Neural cell (in vitro differentiated cells): Measurements from ENCODE around the gene BCS1L. TPM values are rescaled to one million over a fixed set of nuclear protein-coding genes. Genes with fewer than 3 reads are reported as not detected.

ENCODE experiments used
- H2AFZ ChIP-seq: fragments of 200-600, 300-800 bp; sonication (generic), shearing (Covaris generic); 2 replicates; pipeline ENCODE4 v1.6.0; 2014; ENCODE audit warnings: low read depth, mild to moderate bottlenecking, antibody characterized with exemption, low read length, moderate library complexity
- H3F3A ChIP-seq: fragments of 200-600 bp; shearing (Covaris generic); 2 replicates; pipeline ENCODE4 v1.6.1; 2016; ENCODE audit warnings: mild to moderate bottlenecking, moderate library complexity, mixed read lengths, antibody characterized with exemption, low read length; ENCODE audit not compliant: insufficient read depth, poor library complexity, severe bottlenecking
- H3K27ac ChIP-seq: fragments of 200-600, 300-800 bp; sonication (generic), shearing (Covaris generic); 2 replicates; pipeline ENCODE4 v1.5.1; 2014; ENCODE audit warnings: mild to moderate bottlenecking, low read length, moderate library complexity
- H3K27me3 ChIP-seq: fragments of 300-800, 200-600 bp; sonication (generic), shearing (Covaris generic); 2 replicates; pipeline ENCODE4 v1.6.0; 2014; ENCODE audit warnings: mild to moderate bottlenecking, low read depth, low read length, moderate library complexity; ENCODE audit not compliant: insufficient read depth
- H3K36me3 ChIP-seq: fragments of 300-800, 200-600 bp; sonication (generic), shearing (Covaris generic); 2 replicates; pipeline ENCODE4 v1.5.1; 2014; ENCODE audit warnings: mild to moderate bottlenecking, antibody characterized with exemption, low read length, moderate library complexity; ENCODE audit not compliant: insufficient read depth
- H3K4me2 ChIP-seq: fragments of 300-800, 200-600 bp; sonication (generic), shearing (Covaris generic); 2 replicates; pipeline ENCODE4 v1.6.0; 2014; ENCODE audit warnings: mild to moderate bottlenecking, low read length
- H3K4me3 ChIP-seq: fragments of 300-800, 200-600 bp; sonication (generic), shearing (Covaris generic); 2 replicates; pipeline ENCODE4 v1.5.1; 2014; ENCODE audit warnings: mild to moderate bottlenecking, low read length, moderate library complexity
- H3K79me2 ChIP-seq: fragments of 200-600 bp; shearing (Covaris generic); replicated peaks from 2 replicates; pipeline ENCODE4 v1.6.0; 2014; ENCODE audit warnings: mild to moderate bottlenecking, low read length, moderate library complexity; ENCODE audit not compliant: insufficient read depth
- H3K9ac ChIP-seq: fragments of 300-800, 200-600 bp; sonication (generic), shearing (Covaris generic); 2 replicates; pipeline ENCODE4 v1.6.1; 2016; ENCODE audit warnings: mild to moderate bottlenecking, low read length, mixed read lengths
- H3K9me2 ChIP-seq: fragments of 200-600 bp; shearing (Covaris generic); 2 replicates; pipeline ENCODE4 v1.6.1; 2016; ENCODE audit warnings: mild to moderate bottlenecking, low read length, mixed read lengths; ENCODE audit not compliant: insufficient read depth
- H3K9me3 ChIP-seq: fragments of 200-600, 300-800 bp; sonication (generic), shearing (Covaris generic); 2 replicates; pipeline ENCODE4 v1.6.1; 2016; ENCODE audit warnings: mild to moderate bottlenecking, mixed run types, low read length, moderate library complexity, mixed read lengths
- H4K20me1 ChIP-seq: fragments of 200-600 bp; shearing (Covaris generic); 2 replicates; pipeline ENCODE4 v1.6.1; 2016; ENCODE audit warnings: mild to moderate bottlenecking, mixed run types; ENCODE audit not compliant: insufficient read depth
- EP300 ChIP-seq: fragments of 450-650 bp; conservative IDR thresholded peaks from 2 replicates; pipeline ENCODE4 v1.6.1; 2014; ENCODE audit warnings: antibody characterized with exemption, mild to moderate bottlenecking, moderate library complexity; ENCODE audit not compliant: poor library complexity, severe bottlenecking
- EZH2 ChIP-seq: fragments of 200-600, 300-800 bp; shearing (Covaris generic), sonication (generic); IDR thresholded peaks from 2 replicates; pipeline ENCODE4 v1.6.1; 2014; ENCODE audit warnings: antibody characterized with exemption, low read length, borderline replicate concordance, mild to moderate bottlenecking; ENCODE audit not compliant: insufficient read depth, poor library complexity, severe bottlenecking
- MXI1 ChIP-seq: fragments of 450-650 bp; conservative IDR thresholded peaks from 2 replicates; pipeline ENCODE4 v1.6.1; 2014; ENCODE audit warnings: antibody characterized with exemption, mild to moderate bottlenecking; ENCODE audit not compliant: poor library complexity, severe bottlenecking
- POLR2AphosphoS5 ChIP-seq: IDR thresholded peaks from 2 replicates; pipeline ENCODE4 v1.6.1; 2012
- RAD21 ChIP-seq: fragments of 450-650 bp; conservative IDR thresholded peaks from 2 replicates; pipeline ENCODE4 v1.6.1; 2014; ENCODE audit warnings: antibody characterized with exemption, mild to moderate bottlenecking, moderate library complexity
- SMC3 ChIP-seq: fragments of 450-650 bp; conservative IDR thresholded peaks from 2 replicates; pipeline ENCODE4 v1.6.1; 2014; ENCODE audit warnings: antibody characterized with exemption, mild to moderate bottlenecking, moderate library complexity; ENCODE audit not compliant: poor library complexity
- TAF1 ChIP-seq: IDR thresholded peaks from 2 replicates; pipeline ENCODE4 v1.6.1; 2012; ENCODE audit warnings: low read depth
- polyA plus RNA-seq: library from polyadenylated mRNA; depleted of rRNA; stranded (reverse); fragments of >200 nt; gene quantifications from 2 replicates; pipeline ENCODE4 v1.2.3, GENCODE V29; 2014
- TF ChIP-seq, protein P1 (sequence below): fragments of 450-650 bp; IDR thresholded peaks from 2 replicates; pipeline ENCODE4 v1.5.1; 2014; ENCODE audit warnings: antibody characterized with exemption, mild to moderate bottlenecking, moderate library complexity; ENCODE audit not compliant: poor library complexity, severe bottlenecking
- TF ChIP-seq, protein P2 (sequence below): IDR thresholded peaks from 2 replicates; pipeline ENCODE4 v1.6.1; 2012; ENCODE audit warnings: borderline replicate concordance

BCS1L gene
- polyA plus RNA-seq, 1 donor from 2014 or later, result 75.8 TPM

DNA sequence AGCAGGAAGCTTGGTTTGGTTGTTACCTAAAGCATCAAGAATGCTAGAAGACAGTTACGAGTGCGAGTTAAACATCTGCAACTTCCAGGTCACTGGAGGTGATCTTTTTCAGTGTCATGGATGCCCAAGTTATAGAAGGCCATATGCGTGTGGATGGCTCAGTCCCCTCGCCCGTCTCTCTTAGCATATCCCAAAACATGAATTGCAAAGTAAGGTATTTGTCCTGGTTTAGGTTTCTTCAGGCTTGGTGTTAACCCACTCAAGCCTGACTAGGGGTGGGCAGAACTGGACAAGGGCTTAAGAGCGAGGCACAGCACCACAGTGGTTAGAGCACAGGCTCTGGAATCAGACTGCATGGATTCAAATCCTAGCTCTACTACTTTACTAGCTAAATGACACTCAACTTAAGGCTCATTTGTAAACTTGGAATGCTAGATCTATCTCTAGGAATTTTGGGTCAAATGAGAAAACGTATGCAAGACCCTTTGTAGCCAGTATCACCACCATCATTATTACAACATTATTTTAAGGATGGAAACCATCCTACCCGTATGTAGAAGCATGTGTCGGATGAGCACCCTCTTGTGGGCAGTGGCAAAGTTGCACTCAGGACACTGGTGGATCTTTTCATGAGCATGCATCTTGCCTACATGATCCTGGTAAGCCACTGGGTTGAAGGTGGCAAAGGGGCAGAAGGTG, 11.2 kb upstream of the BCS1L start:
- H2AFZ ChIP-seq, result no peak overlapping the region
- no peak overlapping the region for H3K27ac ChIP-seq
- no peaks in the 10 kb centered on the region for H3K9me3 ChIP-seq
- no peak overlapping the region for H3K4me2 ChIP-seq
- H4K20me1 ChIP-seq, result no peaks in the 10 kb centered on the region
- H3K79me2 ChIP-seq, result no peaks in the 10 kb centered on the region
- no peaks in the 10 kb centered on the region for H3F3A ChIP-seq
- no peaks in the 10 kb centered on the region for H3K27me3 ChIP-seq
- no peaks in the 10 kb centered on the region for H3K9me2 ChIP-seq
- TF ChIP-seq POLR2AphosphoS5 (no peak), SMC3 (peak; percentile 71), EP300 (no peak), MXI1 (peak; percentile 25), RAD21 (peak; percentile 65), TAF1 (no peak)
- TF ChIP-seq, protein P1, sequence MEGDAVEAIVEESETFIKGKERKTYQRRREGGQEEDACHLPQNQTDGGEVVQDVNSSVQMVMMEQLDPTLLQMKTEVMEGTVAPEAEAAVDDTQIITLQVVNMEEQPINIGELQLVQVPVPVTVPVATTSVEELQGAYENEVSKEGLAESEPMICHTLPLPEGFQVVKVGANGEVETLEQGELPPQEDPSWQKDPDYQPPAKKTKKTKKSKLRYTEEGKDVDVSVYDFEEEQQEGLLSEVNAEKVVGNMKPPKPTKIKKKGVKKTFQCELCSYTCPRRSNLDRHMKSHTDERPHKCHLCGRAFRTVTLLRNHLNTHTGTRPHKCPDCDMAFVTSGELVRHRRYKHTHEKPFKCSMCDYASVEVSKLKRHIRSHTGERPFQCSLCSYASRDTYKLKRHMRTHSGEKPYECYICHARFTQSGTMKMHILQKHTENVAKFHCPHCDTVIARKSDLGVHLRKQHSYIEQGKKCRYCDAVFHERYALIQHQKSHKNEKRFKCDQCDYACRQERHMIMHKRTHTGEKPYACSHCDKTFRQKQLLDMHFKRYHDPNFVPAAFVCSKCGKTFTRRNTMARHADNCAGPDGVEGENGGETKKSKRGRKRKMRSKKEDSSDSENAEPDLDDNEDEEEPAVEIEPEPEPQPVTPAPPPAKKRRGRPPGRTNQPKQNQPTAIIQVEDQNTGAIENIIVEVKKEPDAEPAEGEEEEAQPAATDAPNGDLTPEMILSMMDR, result peak; percentile 74
- TF ChIP-seq, protein P2, sequence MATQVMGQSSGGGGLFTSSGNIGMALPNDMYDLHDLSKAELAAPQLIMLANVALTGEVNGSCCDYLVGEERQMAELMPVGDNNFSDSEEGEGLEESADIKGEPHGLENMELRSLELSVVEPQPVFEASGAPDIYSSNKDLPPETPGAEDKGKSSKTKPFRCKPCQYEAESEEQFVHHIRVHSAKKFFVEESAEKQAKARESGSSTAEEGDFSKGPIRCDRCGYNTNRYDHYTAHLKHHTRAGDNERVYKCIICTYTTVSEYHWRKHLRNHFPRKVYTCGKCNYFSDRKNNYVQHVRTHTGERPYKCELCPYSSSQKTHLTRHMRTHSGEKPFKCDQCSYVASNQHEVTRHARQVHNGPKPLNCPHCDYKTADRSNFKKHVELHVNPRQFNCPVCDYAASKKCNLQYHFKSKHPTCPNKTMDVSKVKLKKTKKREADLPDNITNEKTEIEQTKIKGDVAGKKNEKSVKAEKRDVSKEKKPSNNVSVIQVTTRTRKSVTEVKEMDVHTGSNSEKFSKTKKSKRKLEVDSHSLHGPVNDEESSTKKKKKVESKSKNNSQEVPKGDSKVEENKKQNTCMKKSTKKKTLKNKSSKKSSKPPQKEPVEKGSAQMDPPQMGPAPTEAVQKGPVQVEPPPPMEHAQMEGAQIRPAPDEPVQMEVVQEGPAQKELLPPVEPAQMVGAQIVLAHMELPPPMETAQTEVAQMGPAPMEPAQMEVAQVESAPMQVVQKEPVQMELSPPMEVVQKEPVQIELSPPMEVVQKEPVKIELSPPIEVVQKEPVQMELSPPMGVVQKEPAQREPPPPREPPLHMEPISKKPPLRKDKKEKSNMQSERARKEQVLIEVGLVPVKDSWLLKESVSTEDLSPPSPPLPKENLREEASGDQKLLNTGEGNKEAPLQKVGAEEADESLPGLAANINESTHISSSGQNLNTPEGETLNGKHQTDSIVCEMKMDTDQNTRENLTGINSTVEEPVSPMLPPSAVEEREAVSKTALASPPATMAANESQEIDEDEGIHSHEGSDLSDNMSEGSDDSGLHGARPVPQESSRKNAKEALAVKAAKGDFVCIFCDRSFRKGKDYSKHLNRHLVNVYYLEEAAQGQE, result no peak
- no peak overlapping the region for H3K9ac ChIP-seq
- H3K4me3 ChIP-seq, result no peak overlapping the region
- H3K36me3 ChIP-seq, result peaks cover 15% of the 10 kb centered on the region

DNA sequence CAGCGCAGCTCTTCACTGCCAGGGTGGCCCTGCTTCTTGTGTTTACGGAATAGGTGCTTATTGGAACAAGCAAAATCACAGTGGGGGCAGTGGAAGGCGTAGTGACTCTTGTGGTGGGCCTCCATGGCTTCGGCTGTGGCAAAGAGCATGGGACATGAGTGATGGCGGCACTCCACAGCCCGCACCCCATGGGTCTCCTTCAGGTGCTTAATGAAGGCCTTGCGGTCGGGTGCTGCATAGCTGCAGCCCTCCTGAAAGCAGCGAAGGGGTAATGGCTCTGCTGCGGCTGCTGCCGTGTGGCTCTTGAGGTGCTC, 10.7 kb upstream of the BCS1L start:
- Histone ChIP-seq H3K9ac (no peak overlapping the region), H3F3A (no peaks in the 10 kb centered on the region), H3K4me3 (no peak overlapping the region), H3K27me3 (no peaks in the 10 kb centered on the region), H3K9me3 (no peaks in the 10 kb centered on the region), H3K4me2 (no peak overlapping the region), H3K79me2 (no peaks in the 10 kb centered on the region), H3K36me3 (peaks cover 15% of the 10 kb centered on the region), H3K27ac (no peak overlapping the region), H3K9me2 (no peaks in the 10 kb centered on the region), H2AFZ (no peak overlapping the region), H4K20me1 (no peaks in the 10 kb centered on the region)
- TF ChIP-seq TAF1, result no peak
- TF ChIP-seq, protein P2, result no peak
- TF ChIP-seq EP300, result no peak
- TF ChIP-seq, protein P1, result no peak
- TF ChIP-seq MXI1, result no peak
- TF ChIP-seq RAD21, result no peak
- TF ChIP-seq EZH2, result no peak
- no peak for TF ChIP-seq SMC3
